Measurements from ENCODE around the gene TSHZ2.

DNA sequence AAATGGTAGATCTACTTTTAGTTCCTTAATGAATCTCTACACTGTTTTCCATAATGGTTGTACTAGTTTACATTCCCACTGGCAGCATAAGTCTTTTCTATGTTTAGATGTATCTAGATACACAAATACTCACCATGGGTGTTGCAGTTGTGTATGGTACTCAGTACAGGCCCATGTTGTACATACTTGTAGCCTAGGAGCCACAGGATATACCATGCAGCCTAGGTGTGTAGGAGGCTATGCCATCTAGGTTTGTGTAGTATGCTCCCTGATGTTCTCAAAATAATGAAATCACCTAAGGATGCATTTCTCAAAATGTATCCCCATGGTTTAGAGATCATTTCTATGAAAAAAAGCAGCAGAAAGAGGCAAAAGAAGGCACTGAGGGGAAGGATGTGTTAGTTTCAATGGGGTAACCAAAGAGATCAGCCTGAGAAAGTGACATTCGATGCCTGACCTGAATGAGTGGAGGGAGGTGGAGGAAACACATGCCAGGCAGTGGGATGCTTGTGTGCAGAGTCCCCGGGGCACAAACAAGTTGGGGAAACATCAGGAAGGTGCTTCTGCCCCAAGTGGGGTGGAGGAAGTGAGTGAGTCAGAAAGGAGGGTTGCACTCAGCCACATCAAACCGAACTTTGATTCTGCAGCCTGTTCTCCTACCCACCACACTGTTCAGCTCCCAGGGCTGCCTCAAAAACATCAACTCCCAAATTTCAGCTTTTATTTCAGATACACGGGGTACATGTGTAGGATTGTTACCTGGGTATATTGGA, 430.3 kb downstream of the TSHZ2 start:
- TF ChIP-seq FOXP2 (optimal IDR thresholded peaks at IDR 0.05; ENCODE audit: borderline replicate concordance, extremely low read depth, extremely low read length, insufficient read depth) (no peak), SIN3A (IDR thresholded peaks at IDR 0.05; ENCODE audit: borderline replicate concordance, insufficient read depth, low read length) (no peak), POLR2AphosphoS5 (IDR thresholded peaks at IDR 0.05; ENCODE audit: low read depth, low read length) (no peak)
- TF ChIP-seq, protein P1, sequence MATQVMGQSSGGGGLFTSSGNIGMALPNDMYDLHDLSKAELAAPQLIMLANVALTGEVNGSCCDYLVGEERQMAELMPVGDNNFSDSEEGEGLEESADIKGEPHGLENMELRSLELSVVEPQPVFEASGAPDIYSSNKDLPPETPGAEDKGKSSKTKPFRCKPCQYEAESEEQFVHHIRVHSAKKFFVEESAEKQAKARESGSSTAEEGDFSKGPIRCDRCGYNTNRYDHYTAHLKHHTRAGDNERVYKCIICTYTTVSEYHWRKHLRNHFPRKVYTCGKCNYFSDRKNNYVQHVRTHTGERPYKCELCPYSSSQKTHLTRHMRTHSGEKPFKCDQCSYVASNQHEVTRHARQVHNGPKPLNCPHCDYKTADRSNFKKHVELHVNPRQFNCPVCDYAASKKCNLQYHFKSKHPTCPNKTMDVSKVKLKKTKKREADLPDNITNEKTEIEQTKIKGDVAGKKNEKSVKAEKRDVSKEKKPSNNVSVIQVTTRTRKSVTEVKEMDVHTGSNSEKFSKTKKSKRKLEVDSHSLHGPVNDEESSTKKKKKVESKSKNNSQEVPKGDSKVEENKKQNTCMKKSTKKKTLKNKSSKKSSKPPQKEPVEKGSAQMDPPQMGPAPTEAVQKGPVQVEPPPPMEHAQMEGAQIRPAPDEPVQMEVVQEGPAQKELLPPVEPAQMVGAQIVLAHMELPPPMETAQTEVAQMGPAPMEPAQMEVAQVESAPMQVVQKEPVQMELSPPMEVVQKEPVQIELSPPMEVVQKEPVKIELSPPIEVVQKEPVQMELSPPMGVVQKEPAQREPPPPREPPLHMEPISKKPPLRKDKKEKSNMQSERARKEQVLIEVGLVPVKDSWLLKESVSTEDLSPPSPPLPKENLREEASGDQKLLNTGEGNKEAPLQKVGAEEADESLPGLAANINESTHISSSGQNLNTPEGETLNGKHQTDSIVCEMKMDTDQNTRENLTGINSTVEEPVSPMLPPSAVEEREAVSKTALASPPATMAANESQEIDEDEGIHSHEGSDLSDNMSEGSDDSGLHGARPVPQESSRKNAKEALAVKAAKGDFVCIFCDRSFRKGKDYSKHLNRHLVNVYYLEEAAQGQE (IDR thresholded peaks at IDR 0.05; ENCODE audit: insufficient read depth in 1 of 2, low read depth in 2 of 2, low read length in 2 of 2) = no peak

Measured in PFSK-1 (cell line).